ENCODE measurements around the gene RNF11. TPM values are rescaled to one million over a fixed set of nuclear protein-coding genes. Genes with fewer than 3 reads are reported as not detected.
"Not testable (repeated sequence)": the region's sequence is repeated elsewhere in the genome, so short reads cannot be mapped to it uniquely, and the experiment has no call there.

RNF11 gene
- polyA plus RNA-seq, 2 of the 4 experiments (the other 2 are of a cell fraction), result 28.5 to 56.8 TPM

DNA sequence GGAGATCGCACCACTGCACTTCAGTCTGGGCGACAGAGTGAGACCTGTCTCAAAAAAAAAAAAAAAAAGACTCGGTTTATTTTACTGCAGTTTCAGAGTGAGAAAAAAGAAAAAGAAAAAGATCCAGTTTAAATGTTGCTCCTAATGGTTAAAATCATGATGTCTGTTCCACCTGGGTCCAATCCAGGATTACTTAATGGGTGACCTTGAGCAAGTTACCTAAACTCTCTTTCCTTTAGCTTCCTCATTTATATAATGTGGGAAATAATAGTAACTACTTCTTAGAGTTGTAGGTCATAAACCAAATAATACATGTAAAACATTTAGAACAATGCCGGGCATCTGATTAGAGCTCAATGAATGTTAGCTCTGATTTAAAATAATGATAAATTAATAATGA lies 19.4 kb upstream of the RNF11 start:
- Histone ChIP-seq H3K4me3 (no peak overlapping the region), H3K4me2 (no peak overlapping the region), H3K27ac (no peak overlapping the region), H3K9me3 (no peaks in the 10 kb centered on the region), H3K4me1 (no peaks in the 10 kb centered on the region)
- POLR2A ChIA-PET, result no interaction called here
- CTCF ChIA-PET, result no interaction called here
- ATAC-seq (no peak), DNase-seq (ENCODE audit: low read depth in 1 of 2, low spot score in 1 of 2) (no peak), FAIRE-seq (no peak)
- TF ChIP-seq HOXB5 (CRISPR knock-in tag; IDR thresholded peaks at IDR 0.05) (no peak), SMC3 (IDR thresholded peaks at IDR 0.05) (no peak), SREBF2 (IDR thresholded peaks at IDR 0.05) (no peak), HOXA7 (CRISPR knock-in tag; IDR thresholded peaks at IDR 0.05) (no peak)
- TF ChIP-seq, protein P1, sequence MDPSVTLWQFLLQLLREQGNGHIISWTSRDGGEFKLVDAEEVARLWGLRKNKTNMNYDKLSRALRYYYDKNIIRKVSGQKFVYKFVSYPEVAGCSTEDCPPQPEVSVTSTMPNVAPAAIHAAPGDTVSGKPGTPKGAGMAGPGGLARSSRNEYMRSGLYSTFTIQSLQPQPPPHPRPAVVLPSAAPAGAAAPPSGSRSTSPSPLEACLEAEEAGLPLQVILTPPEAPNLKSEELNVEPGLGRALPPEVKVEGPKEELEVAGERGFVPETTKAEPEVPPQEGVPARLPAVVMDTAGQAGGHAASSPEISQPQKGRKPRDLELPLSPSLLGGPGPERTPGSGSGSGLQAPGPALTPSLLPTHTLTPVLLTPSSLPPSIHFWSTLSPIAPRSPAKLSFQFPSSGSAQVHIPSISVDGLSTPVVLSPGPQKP (IDR thresholded peaks at IDR 0.05; ENCODE audit: low read depth, low read length), result no peak
- TF ChIP-seq, protein P2, sequence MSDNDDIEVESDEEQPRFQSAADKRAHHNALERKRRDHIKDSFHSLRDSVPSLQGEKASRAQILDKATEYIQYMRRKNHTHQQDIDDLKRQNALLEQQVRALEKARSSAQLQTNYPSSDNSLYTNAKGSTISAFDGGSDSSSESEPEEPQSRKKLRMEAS (IDR thresholded peaks at IDR 0.05), result no peak
- 86% methylated on average over 4 of the region's 4 CpGs for WGBS (ENCODE audit: missing lambda C conversion rate)

DNA sequence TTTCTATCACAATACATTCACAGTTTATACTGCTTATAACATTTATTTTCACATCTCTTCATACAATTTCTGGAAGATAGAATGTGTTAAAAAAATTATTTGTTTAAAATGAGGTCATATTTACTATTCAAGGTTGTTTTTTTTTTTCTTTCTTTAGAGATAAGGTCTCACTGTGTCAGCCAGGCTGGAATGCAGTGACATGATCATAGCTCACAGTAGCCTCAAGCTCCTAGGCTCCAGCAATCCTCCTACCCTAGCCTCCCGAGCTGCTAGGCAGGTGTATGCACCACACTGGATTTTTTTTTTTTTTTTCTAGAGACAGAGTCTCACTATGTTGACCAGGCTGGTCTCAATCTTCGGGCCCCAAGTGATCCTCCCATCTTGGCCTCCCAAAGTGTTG lies 19.0 kb upstream of the RNF11 start:
- ChIA-PET POLR2A (interaction anchor here (0.7 kb wide), 1 partner anchor 710 kb away, joined by 3 read pairs; no protein-coding TSS in a partner anchor), CTCF (no interaction called here)
- H3K4me2 ChIP-seq, result no peak overlapping the region
- TF ChIP-seq KDM1A (IDR thresholded peaks at IDR 0.05; ENCODE audit: low read depth), result no peak
- TF ChIP-seq MYC (IDR thresholded peaks at IDR 0.05; ENCODE audit: borderline replicate concordance, low read length), result no peak
- no peak for TF ChIP-seq EP300 (IDR thresholded peaks at IDR 0.05)
- TF ChIP-seq ZFP36 (IDR thresholded peaks at IDR 0.05; ENCODE audit: borderline replicate concordance, partially characterized antibody), result no peak
- TF ChIP-seq NPAS2 (CRISPR knock-in tag; IDR thresholded peaks at IDR 0.05; ENCODE audit: borderline replicate concordance), result no peak
- no peaks in the 10 kb centered on the region for H3K9me3 ChIP-seq
- DNase-seq (ENCODE audit: low read depth in 1 of 2, low spot score in 1 of 2) (no peak), FAIRE-seq (no peak), ATAC-seq (no peak)
- H3K27ac ChIP-seq, result no peak overlapping the region
- WGBS (ENCODE audit: missing lambda C conversion rate), result 45% methylated on average over 2 of the region's 2 CpGs
- H3K4me3 ChIP-seq, result no peak overlapping the region
- H3K4me1 ChIP-seq, result no peaks in the 10 kb centered on the region

DNA sequence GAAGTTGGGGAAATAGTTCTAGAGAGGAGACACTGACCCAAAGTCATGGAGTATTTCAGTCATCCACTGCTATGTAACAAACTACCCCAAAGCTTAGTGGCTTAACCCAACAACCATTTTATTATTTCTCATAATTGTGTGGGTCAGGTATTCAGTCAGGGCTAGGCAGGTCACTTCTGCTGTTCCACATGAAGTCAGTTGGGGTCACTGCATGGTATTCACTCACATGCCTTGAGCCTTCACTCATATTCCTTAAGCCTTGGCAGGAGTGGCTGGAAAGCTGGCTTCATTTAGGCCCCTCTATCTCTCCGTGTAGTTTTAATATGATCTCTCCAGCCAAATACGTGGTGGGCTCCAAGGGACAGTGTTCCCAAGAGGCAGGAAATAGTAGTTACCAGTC lies 17.5 kb upstream of the RNF11 start:
- peak in 1 of 2 experiments; percentile 45; a peak in 1 of 6 replicates for ATAC-seq
- POLR2A ChIA-PET, result no interaction called here
- DNase-seq (ENCODE audit: low read depth in 1 of 2, low spot score in 1 of 2), result no peak
- no peak for FAIRE-seq
- Histone ChIP-seq H3K4me2 (no peak overlapping the region), H3K9me3 (no peaks in the 10 kb centered on the region), H3K4me3 (no peak overlapping the region), H3K27ac (no peak overlapping the region), H3K4me1 (no peaks in the 10 kb centered on the region)
- no CpG with 5 or more reads among the region's 2 CpGs for WGBS (ENCODE audit: missing lambda C conversion rate)
- CTCF ChIA-PET, result interaction anchor here (1.1 kb wide), 1 partner anchor 26 kb away, joined by 3 read pairs; no protein-coding TSS in a partner anchor
- TF ChIP-seq NPAS2 (CRISPR knock-in tag; IDR thresholded peaks at IDR 0.05; ENCODE audit: borderline replicate concordance), result no peak

DNA sequence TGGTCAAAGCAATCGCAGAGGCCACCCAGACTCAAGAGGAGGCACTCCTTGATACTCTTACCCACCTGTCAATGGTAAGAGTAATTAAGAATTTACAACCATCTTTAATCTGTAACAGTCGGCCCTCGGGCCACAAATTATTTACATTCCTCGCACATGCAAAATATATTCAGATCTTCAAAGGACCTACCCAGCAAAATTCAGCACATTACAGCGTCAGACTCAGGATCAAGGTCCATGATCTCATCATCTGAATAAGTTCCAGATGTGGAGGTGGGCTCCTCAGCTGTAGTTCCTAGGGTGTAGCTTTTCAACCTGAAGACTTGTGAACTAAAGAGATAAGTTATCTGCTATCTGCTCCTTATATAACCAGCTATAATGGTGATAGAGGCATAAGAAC lies 17.1 kb upstream of the RNF11 start:
- no peak for TF ChIP-seq HDAC2 (IDR thresholded peaks at IDR 0.05)
- Histone ChIP-seq H3K27ac (no peak overlapping the region), H3K9me3 (no peaks in the 10 kb centered on the region), H3K4me2 (no peak overlapping the region), H3K4me3 (no peak overlapping the region), H3K4me1 (no peaks in the 10 kb centered on the region)
- no peak for FAIRE-seq
- ChIA-PET CTCF (interaction anchor here (1.1 kb wide), 1 partner anchor 27 kb away, joined by 3 read pairs; no protein-coding TSS in a partner anchor), POLR2A (no interaction called here)
- no peak for DNase-seq (ENCODE audit: low read depth in 1 of 2, low spot score in 1 of 2)
- ATAC-seq, result no peak
- 89% methylated on average over 3 of the region's 5 CpGs for WGBS (ENCODE audit: missing lambda C conversion rate)

DNA sequence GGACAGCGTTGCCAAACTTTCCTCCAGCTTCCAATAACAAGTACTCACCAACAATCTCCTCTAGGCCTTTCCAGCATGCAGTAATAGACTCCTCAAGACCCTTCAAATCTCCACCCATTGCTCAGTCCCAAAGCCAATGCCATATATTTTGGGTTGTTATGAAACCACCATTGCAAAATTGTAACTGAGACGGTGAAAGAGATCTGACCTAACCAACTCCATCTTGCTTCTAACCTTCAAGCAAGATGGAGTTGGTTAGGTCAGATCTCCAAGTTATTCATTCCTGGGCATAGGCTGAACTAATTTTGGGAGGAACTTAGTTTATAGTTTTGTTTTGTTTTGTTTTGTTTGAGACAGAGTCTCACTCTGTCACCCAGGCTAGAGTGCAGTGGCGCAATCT lies 14.5 kb upstream of the RNF11 start:
- FAIRE-seq; H3K4me3 ChIP-seq; ATAC-seq; CTCF ChIA-PET; H3K9me3 ChIP-seq; H3K4me1 ChIP-seq; DNase-seq (ENCODE audit: low read depth in 1 of 2, low spot score in 1 of 2); POLR2A ChIA-PET; H3K4me2 ChIP-seq; H3K27ac ChIP-seq: not testable (repeated sequence)
- WGBS (ENCODE audit: missing lambda C conversion rate), result 87% methylated on average over 3 of the region's 3 CpGs

DNA sequence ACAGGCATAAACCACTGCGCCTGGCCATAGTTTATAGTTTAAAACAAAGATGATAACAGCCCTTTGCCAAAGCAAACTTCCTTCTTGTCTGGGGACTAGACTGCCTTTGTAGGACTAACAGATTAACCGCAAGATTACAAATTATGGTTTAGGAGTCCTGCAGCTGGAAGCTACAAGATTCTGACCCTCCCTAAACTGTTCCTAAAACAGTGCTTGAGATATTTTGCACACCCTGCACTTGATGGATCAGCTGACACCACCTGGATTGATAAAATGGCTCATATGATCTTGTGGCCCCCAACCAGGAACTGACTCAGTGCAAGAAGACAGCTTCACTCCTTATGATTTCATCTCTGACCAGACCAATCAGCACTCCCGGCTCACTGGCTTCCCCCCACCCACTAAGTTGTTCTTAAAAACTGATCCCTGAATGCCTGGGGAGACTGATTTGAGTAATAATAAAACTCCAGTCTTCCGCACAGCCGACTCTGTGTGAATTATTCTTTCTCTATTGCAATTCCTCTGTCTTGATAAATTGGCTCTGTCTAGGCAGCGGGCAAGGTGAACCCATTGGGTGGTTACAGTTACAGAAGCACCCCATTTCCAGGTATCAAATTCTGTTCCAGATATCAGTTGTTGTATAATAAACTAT lies 13.8 kb upstream of the RNF11 start:
- H3K4me3 ChIP-seq, result no peak overlapping the region
- FAIRE-seq (no peak), DNase-seq (ENCODE audit: low read depth in 1 of 2, low spot score in 1 of 2) (no peak), ATAC-seq (no peak)
- CTCF ChIA-PET, result no interaction called here
- H3K27ac ChIP-seq, result no peak overlapping the region
- no peak overlapping the region for H3K4me2 ChIP-seq
- WGBS (ENCODE audit: missing lambda C conversion rate), result 66% methylated on average over 6 of the region's 6 CpGs
- H3K4me1 ChIP-seq, result no peaks in the 10 kb centered on the region
- POLR2A ChIA-PET, result no interaction called here
- no peaks in the 10 kb centered on the region for H3K9me3 ChIP-seq
- TF ChIP-seq RARB (CRISPR knock-in tag; IDR thresholded peaks at IDR 0.05) (no peak), ESRRA (IDR thresholded peaks at IDR 0.05; ENCODE audit: borderline replicate concordance, low read length) (no peak), HDAC2 (IDR thresholded peaks at IDR 0.05) (no peak), NR3C1 (IDR thresholded peaks at IDR 0.05) (no peak), FOSL2 (IDR thresholded peaks at IDR 0.05) (no peak), FOSL2 (CRISPR knock-in tag; IDR thresholded peaks at IDR 0.05) (no peak), RNF2 (IDR thresholded peaks at IDR 0.05; ENCODE audit: borderline replicate concordance, low read depth) (no peak), MYC (IDR thresholded peaks at IDR 0.05; ENCODE audit: borderline replicate concordance, low read length) (no peak), HOXA7 (CRISPR knock-in tag; IDR thresholded peaks at IDR 0.05) (no peak)
- TF ChIP-seq, protein P3, sequence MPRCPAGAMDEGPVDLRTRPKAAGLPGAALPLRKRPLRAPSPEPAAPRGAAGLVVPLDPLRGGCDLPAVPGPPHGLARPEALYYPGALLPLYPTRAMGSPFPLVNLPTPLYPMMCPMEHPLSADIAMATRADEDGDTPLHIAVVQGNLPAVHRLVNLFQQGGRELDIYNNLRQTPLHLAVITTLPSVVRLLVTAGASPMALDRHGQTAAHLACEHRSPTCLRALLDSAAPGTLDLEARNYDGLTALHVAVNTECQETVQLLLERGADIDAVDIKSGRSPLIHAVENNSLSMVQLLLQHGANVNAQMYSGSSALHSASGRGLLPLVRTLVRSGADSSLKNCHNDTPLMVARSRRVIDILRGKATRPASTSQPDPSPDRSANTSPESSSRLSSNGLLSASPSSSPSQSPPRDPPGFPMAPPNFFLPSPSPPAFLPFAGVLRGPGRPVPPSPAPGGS (IDR thresholded peaks at IDR 0.05), result no peak
- TF ChIP-seq, protein P4, sequence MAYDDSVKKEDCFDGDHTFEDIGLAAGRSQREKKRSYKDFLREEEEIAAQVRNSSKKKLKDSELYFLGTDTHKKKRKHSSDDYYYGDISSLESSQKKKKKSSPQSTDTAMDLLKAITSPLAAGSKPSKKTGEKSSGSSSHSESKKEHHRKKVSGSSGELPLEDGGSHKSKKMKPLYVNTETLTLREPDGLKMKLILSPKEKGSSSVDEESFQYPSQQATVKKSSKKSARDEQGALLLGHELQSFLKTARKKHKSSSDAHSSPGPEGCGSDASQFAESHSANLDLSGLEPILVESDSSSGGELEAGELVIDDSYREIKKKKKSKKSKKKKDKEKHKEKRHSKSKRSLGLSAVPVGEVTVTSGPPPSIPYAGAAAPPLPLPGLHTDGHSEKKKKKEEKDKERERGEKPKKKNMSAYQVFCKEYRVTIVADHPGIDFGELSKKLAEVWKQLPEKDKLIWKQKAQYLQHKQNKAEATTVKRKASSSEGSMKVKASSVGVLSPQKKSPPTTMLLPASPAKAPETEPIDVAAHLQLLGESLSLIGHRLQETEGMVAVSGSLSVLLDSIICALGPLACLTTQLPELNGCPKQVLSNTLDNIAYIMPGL (CRISPR knock-in tag; IDR thresholded peaks at IDR 0.05; ENCODE audit: borderline replicate concordance), result no peak
